ENCODE measurements around the gene SLC43A1. TPM values are rescaled to one million over a fixed set of nuclear protein-coding genes. Genes with fewer than 3 reads are reported as not detected.
A peak's percentile ranks its signal among the peaks of the same experiment; 100 is the strongest.
"Not testable (repeated sequence)": the region's sequence is repeated elsewhere in the genome, so short reads cannot be mapped to it uniquely, and the experiment has no call there.

Gene SLC43A1
- total RNA-seq, 4 donors from 2014 or later = 4.6 to 19.0 (median 11.2) TPM

DNA sequence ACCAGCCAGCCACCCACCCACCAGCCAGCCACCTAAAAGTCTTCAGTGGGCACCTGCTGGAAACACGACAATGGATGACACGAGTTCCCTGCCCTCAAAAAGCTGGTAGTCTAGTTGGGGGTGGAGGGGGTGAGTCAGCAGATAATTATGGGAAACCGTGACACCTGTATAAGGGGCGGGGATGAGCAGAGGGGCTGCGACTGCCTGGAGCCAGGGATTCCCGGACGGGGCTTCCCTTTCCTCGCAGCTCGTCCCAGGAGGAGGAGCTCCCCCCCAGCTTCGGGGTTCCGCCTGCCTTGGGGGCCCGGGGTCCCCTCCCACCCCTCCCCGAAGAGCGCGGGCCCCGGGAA lies 57.5 kb downstream of the SLC43A1 start:
- H3K9me3 ChIP-seq = no peaks in the 10 kb centered on the region
- H3K27ac ChIP-seq = no peak overlapping the region
- TF ChIP-seq POLR2A (IDR thresholded peaks at IDR 0.05) = no peak
- TF ChIP-seq, protein P1, sequence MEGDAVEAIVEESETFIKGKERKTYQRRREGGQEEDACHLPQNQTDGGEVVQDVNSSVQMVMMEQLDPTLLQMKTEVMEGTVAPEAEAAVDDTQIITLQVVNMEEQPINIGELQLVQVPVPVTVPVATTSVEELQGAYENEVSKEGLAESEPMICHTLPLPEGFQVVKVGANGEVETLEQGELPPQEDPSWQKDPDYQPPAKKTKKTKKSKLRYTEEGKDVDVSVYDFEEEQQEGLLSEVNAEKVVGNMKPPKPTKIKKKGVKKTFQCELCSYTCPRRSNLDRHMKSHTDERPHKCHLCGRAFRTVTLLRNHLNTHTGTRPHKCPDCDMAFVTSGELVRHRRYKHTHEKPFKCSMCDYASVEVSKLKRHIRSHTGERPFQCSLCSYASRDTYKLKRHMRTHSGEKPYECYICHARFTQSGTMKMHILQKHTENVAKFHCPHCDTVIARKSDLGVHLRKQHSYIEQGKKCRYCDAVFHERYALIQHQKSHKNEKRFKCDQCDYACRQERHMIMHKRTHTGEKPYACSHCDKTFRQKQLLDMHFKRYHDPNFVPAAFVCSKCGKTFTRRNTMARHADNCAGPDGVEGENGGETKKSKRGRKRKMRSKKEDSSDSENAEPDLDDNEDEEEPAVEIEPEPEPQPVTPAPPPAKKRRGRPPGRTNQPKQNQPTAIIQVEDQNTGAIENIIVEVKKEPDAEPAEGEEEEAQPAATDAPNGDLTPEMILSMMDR (IDR thresholded peaks at IDR 0.05) = no peak
- H3K36me3 ChIP-seq = no peaks in the 10 kb centered on the region
- H3K27me3 ChIP-seq = peaks cover 0 to 10% of the 10 kb centered on the region in 2 donors
- peak overlapping the region; percentile 24 to 56 (median 46) for H3K4me3 ChIP-seq
- H3K4me1 ChIP-seq = peaks cover 9 to 37% (median 28%) of the 10 kb centered on the region in 4 donors
- no peak for DNase-seq

DNA sequence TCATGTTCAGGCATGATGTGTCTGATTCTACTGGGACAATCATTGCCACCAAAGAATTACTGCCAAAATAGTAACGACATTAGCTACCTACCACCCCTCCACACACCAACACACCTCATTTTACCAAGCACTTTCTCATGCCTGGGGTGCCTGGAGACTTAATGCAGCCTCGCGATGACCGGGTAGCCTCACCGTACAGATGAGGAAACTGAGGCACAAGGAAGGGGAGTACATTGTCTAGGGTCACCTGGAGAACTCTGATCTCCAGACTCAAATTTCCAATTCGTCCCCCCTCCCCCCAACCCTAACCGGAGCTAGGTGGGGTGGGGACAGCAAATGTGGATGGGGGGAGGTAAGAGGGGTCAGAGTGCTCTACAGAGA lies 57.9 kb downstream of the SLC43A1 start:
- Histone ChIP-seq H3K27ac (no peak overlapping the region), H3K4me3 (no peak overlapping the region), H3K9me3 (no peaks in the 10 kb centered on the region), H3K36me3 (no peaks in the 10 kb centered on the region), H3K4me1 (peaks cover 9 to 37% (median 28%) of the 10 kb centered on the region in 4 donors), H3K27me3 (peaks cover 0 to 10% of the 10 kb centered on the region in 2 donors)
- DNase-seq = no peak
- TF ChIP-seq, protein P1 (IDR thresholded peaks at IDR 0.05) = no peak
- no peak for TF ChIP-seq POLR2A (IDR thresholded peaks at IDR 0.05)

DNA sequence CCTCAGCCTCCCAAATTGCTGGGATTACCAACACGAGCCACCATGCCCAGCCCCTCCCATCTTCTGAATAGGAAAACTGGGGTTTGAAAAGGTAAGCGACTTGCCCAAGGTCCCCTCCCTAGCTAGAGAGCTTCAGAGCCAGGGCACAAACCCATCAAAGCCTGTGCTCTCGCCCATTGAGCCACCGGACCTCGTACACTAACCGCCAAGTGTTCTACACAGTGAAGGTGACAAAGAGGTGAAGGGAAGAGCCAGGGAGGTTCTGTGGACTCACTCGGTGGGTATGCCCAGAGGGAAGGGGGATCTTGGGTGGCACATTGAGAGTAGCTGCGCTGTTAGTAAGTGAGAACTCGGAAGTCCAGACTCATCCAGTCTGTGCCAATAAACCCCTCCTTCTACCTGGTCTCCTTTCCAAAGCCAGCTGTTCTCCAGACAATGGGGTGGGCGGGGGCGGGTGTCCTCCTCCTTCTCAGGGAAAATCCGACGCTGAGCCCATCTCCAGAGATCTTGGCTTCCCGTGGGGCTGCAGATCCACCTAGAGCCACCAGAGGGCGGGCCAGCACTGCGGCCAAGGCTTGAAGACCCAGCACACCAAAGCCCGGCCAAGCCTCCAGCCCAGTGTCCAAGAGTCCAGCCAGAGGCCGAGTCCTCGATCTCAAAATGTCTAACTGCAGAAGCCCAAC lies 58.4 kb downstream of the SLC43A1 start:
- no peaks in the 10 kb centered on the region for H3K9me3 ChIP-seq
- no peak overlapping the region for H3K4me3 ChIP-seq
- no peak for TF ChIP-seq POLR2A (IDR thresholded peaks at IDR 0.05)
- TF ChIP-seq, protein P1 (IDR thresholded peaks at IDR 0.05) = peak; percentile 83 to 99 (median 94)
- H3K27ac ChIP-seq = no peak overlapping the region
- H3K27me3 ChIP-seq = peaks cover 0 to 10% of the 10 kb centered on the region in 2 donors
- DNase-seq = peak; percentile 77 to 94 (median 84)
- no peaks in the 10 kb centered on the region for H3K36me3 ChIP-seq
- peaks cover 9 to 37% (median 28%) of the 10 kb centered on the region in 4 donors for H3K4me1 ChIP-seq

DNA sequence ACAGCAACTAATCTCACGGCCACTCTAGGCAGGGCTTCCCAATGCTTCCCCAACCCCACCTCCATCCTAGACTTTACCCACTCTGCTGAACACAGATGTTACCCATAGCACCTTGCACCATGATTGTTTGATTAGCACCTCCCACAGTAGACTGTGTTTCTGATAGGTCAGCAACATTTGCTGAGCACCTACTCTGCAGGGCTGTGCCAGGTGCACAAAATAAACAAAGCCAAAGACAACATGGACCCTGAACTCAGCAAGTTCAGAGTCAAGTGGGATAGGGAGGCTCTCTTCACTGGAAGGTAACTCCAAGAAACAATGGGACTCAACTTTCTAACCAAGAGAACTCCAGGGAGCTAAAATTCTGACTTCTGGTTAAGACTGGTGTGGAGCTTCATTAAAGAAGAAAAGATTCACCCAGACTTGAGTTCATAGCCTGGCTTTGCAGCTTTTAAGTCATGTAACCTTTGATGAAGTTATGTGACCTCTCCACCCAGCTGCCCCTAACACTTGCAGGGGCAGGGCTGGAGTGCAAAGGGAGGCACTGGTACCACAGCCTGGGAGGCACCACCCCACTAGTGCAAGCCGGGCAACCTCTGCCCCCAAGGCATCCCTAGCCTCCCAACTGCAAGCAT lies 61.8 kb downstream of the SLC43A1 start:
- TF ChIP-seq, protein P1 (IDR thresholded peaks at IDR 0.05) = no peak
- TF ChIP-seq POLR2A (IDR thresholded peaks at IDR 0.05) = no peak
- Histone ChIP-seq H3K9me3 (no peaks in the 10 kb centered on the region), H3K4me1 (peaks cover 4 to 13% (median 10%) of the 10 kb centered on the region in 4 donors), H3K27ac (no peak overlapping the region), H3K27me3 (peaks cover 0 to 3% of the 10 kb centered on the region in 2 donors), H3K36me3 (no peaks in the 10 kb centered on the region), H3K4me3 (no peak overlapping the region)
- DNase-seq = no peak

DNA sequence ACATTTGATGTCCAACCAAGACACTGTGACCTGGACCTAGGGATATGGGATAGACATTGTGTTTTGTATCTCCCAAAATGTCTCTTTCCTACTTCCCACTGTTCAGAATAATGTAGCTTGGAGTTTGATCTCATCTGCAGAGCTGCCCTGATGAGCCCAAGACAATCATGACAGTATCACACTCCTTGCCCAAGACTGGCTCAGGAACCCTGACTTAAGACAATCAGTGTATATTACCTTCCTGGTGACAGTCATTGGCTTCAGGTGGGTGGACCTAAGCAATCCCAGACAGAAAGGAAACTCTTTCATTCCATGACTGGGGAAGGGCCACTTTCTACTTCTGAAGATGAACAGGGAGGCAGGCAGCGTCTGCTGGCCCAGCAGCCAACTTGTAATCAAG lies 69.4 kb downstream of the SLC43A1 start:
- Histone ChIP-seq H3K36me3 (no peaks in the 10 kb centered on the region), H3K4me3 (no peak overlapping the region), H3K27me3 (no peaks in the 10 kb centered on the region), H3K9me3 (no peaks in the 10 kb centered on the region), H3K27ac (no peak overlapping the region), H3K4me1 (no peaks in the 10 kb centered on the region)
- DNase-seq = no peak
- TF ChIP-seq, protein P1 (IDR thresholded peaks at IDR 0.05) = no peak
- no peak for TF ChIP-seq POLR2A (IDR thresholded peaks at IDR 0.05)

DNA sequence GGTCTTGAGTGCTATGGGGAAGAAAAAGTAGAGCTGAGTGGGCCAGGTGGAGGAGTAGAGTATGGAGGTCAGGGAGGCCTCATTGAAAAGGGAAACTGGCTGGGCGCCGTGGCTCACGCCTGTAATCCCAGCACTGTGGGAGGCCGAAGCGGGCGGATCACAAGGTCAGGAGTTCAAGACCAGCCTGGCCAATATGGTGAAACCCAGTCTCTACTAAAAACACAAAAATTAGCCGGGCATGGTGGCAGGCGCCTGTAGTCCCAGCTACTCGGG lies 70.4 kb downstream of the SLC43A1 start:
- not testable (repeated sequence) for H3K27me3 ChIP-seq, DNase-seq, H3K9me3 ChIP-seq, H3K4me1 ChIP-seq, H3K4me3 ChIP-seq, H3K36me3 ChIP-seq, H3K27ac ChIP-seq
